ENCODE measurements around the gene SCAF4. TPM values are rescaled to one million over a fixed set of nuclear protein-coding genes. Genes with fewer than 3 reads are reported as not detected.
A peak's percentile ranks its signal among the peaks of the same experiment; 100 is the strongest.

The SCAF4 gene
- total and polyA plus RNA-seq, 9 of the 15 experiments (the other 6 are each of a cell fraction or from before 2014, with no cell fraction given) = 2.3 to 55.7 (median 17.2) TPM

- TF ChIP-seq SFPQ (IDR thresholded peaks at IDR 0.05; ENCODE audit: low read depth, low read length) = no peak
- TF ChIP-seq TEAD4 (IDR thresholded peaks at IDR 0.05; ENCODE audit: low read length) = peak; percentile 61; the same call in 1 of the 2 replicates
- no peak for TF ChIP-seq TEAD4 (CRISPR knock-in tag; IDR thresholded peaks at IDR 0.05; ENCODE audit: borderline replicate concordance)
- no peak for TF ChIP-seq PTTG1 (tag; IDR thresholded peaks at IDR 0.05; ENCODE audit: low read depth)
- TF ChIP-seq KLF1 (tag; IDR thresholded peaks at IDR 0.05) = no peak
- TF ChIP-seq POLR2AphosphoS2 (IDR thresholded peaks at IDR 0.05; ENCODE audit: low read length) = no peak
- TF ChIP-seq ZEB2 (IDR thresholded peaks at IDR 0.05) = no peak
- no peak for TF ChIP-seq NR2C2 (CRISPR knock-in tag; IDR thresholded peaks at IDR 0.05)
- TF ChIP-seq NR2C2 (tag; IDR thresholded peaks at IDR 0.05) = no peak
- no peak for TF ChIP-seq ZNF830 (CRISPR knock-in tag; IDR thresholded peaks at IDR 0.05)
- TF ChIP-seq ZNF324 (CRISPR knock-in tag; IDR thresholded peaks at IDR 0.05) = no peak
- TF ChIP-seq ZNF133 (CRISPR knock-in tag; IDR thresholded peaks at IDR 0.05) = no peak
- TF ChIP-seq SMARCB1 (IDR thresholded peaks at IDR 0.05; ENCODE audit: insufficient read length, low read depth) = no peak
- no peak for TF ChIP-seq ZNF134 (CRISPR knock-in tag; conservative IDR thresholded peaks at IDR 0.05)
- TF ChIP-seq ZC3H8 (IDR thresholded peaks at IDR 0.05) = no peak
- TF ChIP-seq FOXK1 (CRISPR knock-in tag; IDR thresholded peaks at IDR 0.05; ENCODE audit: borderline replicate concordance) = no peak
- no peak for TF ChIP-seq ZNF655 (CRISPR knock-in tag; IDR thresholded peaks at IDR 0.05)
- TF ChIP-seq SNRNP70 (optimal IDR thresholded peaks at IDR 0.05; ENCODE audit: low read depth, low read length) = no peak
- no peak for TF ChIP-seq CREB5 (CRISPR knock-in tag; IDR thresholded peaks at IDR 0.05)
- TF ChIP-seq RBBP5 (IDR thresholded peaks at IDR 0.05; ENCODE audit: borderline replicate concordance, insufficient read depth, low read length, poor library complexity, severe bottlenecking) = no peak
- TF ChIP-seq SAFB (IDR thresholded peaks at IDR 0.05; ENCODE audit: borderline replicate concordance, low read depth, low read length) = no peak
- no peak for TF ChIP-seq GTF2F1 (IDR thresholded peaks at IDR 0.05; ENCODE audit: low read depth, low read length)
- TF ChIP-seq MYNN (IDR thresholded peaks at IDR 0.05) = no peak
- no peak for TF ChIP-seq MYNN (CRISPR knock-in tag; IDR thresholded peaks at IDR 0.05)
- TF ChIP-seq CSDE1 (IDR thresholded peaks at IDR 0.05) = no peak
Observed at GRCh38 chr21:31713973-31714740, 17.8 kb downstream of the SCAF4 start (continued).

All from K562 (cell line).